Measurements from ENCODE around the gene PATE3. TPM values are rescaled to one million over a fixed set of nuclear protein-coding genes. Genes with fewer than 3 reads are reported as not detected.

Gene PATE3
- total RNA-seq (ENCODE audit: low replicate concordance), result not detected in 2 replicates

DNA sequence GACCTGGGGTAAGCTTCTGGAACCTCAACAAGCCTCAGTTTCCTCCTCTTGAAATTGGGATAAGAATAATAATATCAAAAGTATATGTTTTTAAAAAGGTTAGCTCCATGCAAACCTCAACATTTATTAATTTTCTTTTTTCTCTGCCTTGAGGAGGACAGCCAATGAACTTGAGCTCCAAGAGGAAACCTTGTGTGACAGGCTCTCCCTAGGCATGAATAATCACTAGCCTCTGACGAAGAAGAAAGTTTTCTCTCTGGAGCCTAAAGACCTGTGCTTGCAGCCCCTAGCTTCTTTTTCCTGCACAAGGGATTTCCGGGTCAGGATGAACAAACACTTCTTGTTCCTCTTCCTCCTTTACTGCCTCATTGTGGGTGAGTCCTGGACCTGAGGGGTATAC is at the start of gene PATE3:
Gene PATE3, plus strand, starts transcription at position 301 of the 400 bp plus-strand sequence. Its CDS starts 25 bp downstream, at position 326.
- TF ChIP-seq, protein P1, sequence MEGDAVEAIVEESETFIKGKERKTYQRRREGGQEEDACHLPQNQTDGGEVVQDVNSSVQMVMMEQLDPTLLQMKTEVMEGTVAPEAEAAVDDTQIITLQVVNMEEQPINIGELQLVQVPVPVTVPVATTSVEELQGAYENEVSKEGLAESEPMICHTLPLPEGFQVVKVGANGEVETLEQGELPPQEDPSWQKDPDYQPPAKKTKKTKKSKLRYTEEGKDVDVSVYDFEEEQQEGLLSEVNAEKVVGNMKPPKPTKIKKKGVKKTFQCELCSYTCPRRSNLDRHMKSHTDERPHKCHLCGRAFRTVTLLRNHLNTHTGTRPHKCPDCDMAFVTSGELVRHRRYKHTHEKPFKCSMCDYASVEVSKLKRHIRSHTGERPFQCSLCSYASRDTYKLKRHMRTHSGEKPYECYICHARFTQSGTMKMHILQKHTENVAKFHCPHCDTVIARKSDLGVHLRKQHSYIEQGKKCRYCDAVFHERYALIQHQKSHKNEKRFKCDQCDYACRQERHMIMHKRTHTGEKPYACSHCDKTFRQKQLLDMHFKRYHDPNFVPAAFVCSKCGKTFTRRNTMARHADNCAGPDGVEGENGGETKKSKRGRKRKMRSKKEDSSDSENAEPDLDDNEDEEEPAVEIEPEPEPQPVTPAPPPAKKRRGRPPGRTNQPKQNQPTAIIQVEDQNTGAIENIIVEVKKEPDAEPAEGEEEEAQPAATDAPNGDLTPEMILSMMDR (IDR thresholded peaks at IDR 0.05; ENCODE audit: insufficient read depth, low read length), result no peak
- H3K4me3 ChIP-seq (ENCODE audit: low read depth, low read length), result no peak within 1 kb of the TSS
- no peak for DNase-seq (ENCODE audit: low read depth)

GRCh38 chr11:125740617-125741016 is 47.3 kb upstream of the PATE3 start:
- no peak for DNase-seq (ENCODE audit: low read depth)
- TF ChIP-seq, protein P1 (IDR thresholded peaks at IDR 0.05; ENCODE audit: insufficient read depth, low read length), result no peak
- H3K4me3 ChIP-seq (ENCODE audit: low read depth, low read length), result no peak overlapping the region

- TF ChIP-seq, protein P1 (IDR thresholded peaks at IDR 0.05; ENCODE audit: insufficient read depth, low read length), result no peak
- DNase-seq (ENCODE audit: low read depth), result no peak
- no peak overlapping the region for H3K4me3 ChIP-seq (ENCODE audit: low read depth, low read length)
Observed at GRCh38 chr11:125743681-125744080, 44.2 kb upstream of the PATE3 start.

GRCh38 chr11:125745979-125746378 is 41.9 kb upstream of the PATE3 start, which contains the start of gene PATE1:
TSS of gene PATE1 (plus strand) at chr11:125746279. CDS start at chr11:125746305, 26 bp downstream.
- TF ChIP-seq, protein P1 (IDR thresholded peaks at IDR 0.05; ENCODE audit: insufficient read depth, low read length), result no peak
- no peak for DNase-seq (ENCODE audit: low read depth)
- no peak within 1 kb of the TSS for H3K4me3 ChIP-seq (ENCODE audit: low read depth, low read length)

GRCh38 chr11:125750629-125751028 is 37.3 kb upstream of the PATE3 start:
- H3K4me3 ChIP-seq (ENCODE audit: low read depth, low read length), result no peak overlapping the region
- TF ChIP-seq, protein P1 (IDR thresholded peaks at IDR 0.05; ENCODE audit: insufficient read depth, low read length), result no peak
- no peak for DNase-seq (ENCODE audit: low read depth)

GRCh38 chr11:125756050-125756449 is 31.9 kb upstream of the PATE3 start:
- DNase-seq (ENCODE audit: low read depth), result no peak
- TF ChIP-seq, protein P1 (IDR thresholded peaks at IDR 0.05; ENCODE audit: insufficient read depth, low read length), result no peak
- no peak overlapping the region for H3K4me3 ChIP-seq (ENCODE audit: low read depth, low read length)

GRCh38 chr11:125762445-125762844 is 25.5 kb upstream of the PATE3 start:
- TF ChIP-seq, protein P1 (IDR thresholded peaks at IDR 0.05; ENCODE audit: insufficient read depth, low read length), result no peak
- H3K4me3 ChIP-seq (ENCODE audit: low read depth, low read length), result no peak overlapping the region
- no peak for DNase-seq (ENCODE audit: low read depth)
